ENCODE data around the gene PRKAR2B.

GRCh38 chr7:107119376-107120105 is 75.0 kb downstream of the PRKAR2B start:
- TF ChIP-seq CTCF (conservative IDR thresholded peaks at IDR 0.05 in 1 of 2, IDR thresholded peaks at IDR 0.05 in 1 of 2; ENCODE audit: low read depth in 1 of 2, low read length in 2 of 2) (no peak), EZH2 (IDR thresholded peaks at IDR 0.05; ENCODE audit: low read length, missing control alignments) (no peak)
